Measurements from ENCODE around the gene PARD3B. TPM values are rescaled to one million over a fixed set of nuclear protein-coding genes. Genes with fewer than 3 reads are reported as not detected.

PARD3B gene
- total and polyA plus RNA-seq, 2 experiments from 2014 or later, result 3.5 to 4.4 TPM

DNA sequence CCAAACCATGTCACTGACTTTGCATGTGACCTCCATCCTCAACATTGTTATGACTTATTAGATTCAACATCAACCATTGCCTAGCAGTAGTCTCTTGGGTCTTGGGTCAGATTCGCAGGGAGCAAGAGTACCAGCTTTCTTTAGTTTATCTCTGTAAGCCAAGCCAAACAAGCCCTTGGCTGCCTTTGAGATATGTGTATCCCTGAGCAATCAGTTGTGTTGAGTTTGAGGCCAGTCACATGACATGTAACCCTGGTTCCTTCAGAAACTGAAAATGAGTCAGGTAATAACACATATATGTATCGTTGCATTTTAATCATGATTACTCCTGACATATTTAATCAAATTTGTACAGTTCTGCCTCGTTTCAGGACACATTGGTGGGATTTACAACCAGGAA is 173.3 kb downstream of the PARD3B start:
- Mint-ChIP-seq H3K4me1 (no peaks in the 10 kb centered on the region), H3K27ac (no peak overlapping the region), H3K4me3 (no peak overlapping the region), H3K36me3 (ENCODE audit: low read depth) (no peaks in the 10 kb centered on the region), H3K9me3 (no peaks in the 10 kb centered on the region), H3K27me3 (ENCODE audit: insufficient read depth, low read depth, poor library complexity) (peaks cover 1% of the 10 kb centered on the region)
- no peaks in the 10 kb centered on the region for H3K27me3 ChIP-seq (ENCODE audit: insufficient read depth)
- H3K79me2 ChIP-seq (replicated peaks; ENCODE audit: insufficient read depth), result no peaks in the 10 kb centered on the region
- no peak overlapping the region for H3K4me2 ChIP-seq
- H4K20me1 ChIP-seq (replicated peaks; ENCODE audit: insufficient read depth), result no peaks in the 10 kb centered on the region
- no peaks in the 10 kb centered on the region for H3K4me1 ChIP-seq (ENCODE audit: insufficient read depth)
- no peak overlapping the region for H3K27ac ChIP-seq (ENCODE audit: low read depth)
- TF ChIP-seq, protein P1, sequence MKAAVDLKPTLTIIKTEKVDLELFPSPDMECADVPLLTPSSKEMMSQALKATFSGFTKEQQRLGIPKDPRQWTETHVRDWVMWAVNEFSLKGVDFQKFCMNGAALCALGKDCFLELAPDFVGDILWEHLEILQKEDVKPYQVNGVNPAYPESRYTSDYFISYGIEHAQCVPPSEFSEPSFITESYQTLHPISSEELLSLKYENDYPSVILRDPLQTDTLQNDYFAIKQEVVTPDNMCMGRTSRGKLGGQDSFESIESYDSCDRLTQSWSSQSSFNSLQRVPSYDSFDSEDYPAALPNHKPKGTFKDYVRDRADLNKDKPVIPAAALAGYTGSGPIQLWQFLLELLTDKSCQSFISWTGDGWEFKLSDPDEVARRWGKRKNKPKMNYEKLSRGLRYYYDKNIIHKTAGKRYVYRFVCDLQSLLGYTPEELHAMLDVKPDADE (IDR thresholded peaks at IDR 0.05), result no peak
- no peak for TF ChIP-seq ZNF331 (CRISPR knock-in tag; IDR thresholded peaks at IDR 0.05; ENCODE audit: low read depth)
- no peak for TF ChIP-seq JUNB (IDR thresholded peaks at IDR 0.05; ENCODE audit: unreplicated experiment)
- no peak for TF ChIP-seq ZNF114 (CRISPR knock-in tag; IDR thresholded peaks at IDR 0.05)
- no peak for TF ChIP-seq NANOG (IDR thresholded peaks at IDR 0.05; ENCODE audit: borderline replicate concordance)
- TF ChIP-seq, protein P2, sequence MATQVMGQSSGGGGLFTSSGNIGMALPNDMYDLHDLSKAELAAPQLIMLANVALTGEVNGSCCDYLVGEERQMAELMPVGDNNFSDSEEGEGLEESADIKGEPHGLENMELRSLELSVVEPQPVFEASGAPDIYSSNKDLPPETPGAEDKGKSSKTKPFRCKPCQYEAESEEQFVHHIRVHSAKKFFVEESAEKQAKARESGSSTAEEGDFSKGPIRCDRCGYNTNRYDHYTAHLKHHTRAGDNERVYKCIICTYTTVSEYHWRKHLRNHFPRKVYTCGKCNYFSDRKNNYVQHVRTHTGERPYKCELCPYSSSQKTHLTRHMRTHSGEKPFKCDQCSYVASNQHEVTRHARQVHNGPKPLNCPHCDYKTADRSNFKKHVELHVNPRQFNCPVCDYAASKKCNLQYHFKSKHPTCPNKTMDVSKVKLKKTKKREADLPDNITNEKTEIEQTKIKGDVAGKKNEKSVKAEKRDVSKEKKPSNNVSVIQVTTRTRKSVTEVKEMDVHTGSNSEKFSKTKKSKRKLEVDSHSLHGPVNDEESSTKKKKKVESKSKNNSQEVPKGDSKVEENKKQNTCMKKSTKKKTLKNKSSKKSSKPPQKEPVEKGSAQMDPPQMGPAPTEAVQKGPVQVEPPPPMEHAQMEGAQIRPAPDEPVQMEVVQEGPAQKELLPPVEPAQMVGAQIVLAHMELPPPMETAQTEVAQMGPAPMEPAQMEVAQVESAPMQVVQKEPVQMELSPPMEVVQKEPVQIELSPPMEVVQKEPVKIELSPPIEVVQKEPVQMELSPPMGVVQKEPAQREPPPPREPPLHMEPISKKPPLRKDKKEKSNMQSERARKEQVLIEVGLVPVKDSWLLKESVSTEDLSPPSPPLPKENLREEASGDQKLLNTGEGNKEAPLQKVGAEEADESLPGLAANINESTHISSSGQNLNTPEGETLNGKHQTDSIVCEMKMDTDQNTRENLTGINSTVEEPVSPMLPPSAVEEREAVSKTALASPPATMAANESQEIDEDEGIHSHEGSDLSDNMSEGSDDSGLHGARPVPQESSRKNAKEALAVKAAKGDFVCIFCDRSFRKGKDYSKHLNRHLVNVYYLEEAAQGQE (IDR thresholded peaks at IDR 0.05; ENCODE audit: unreplicated experiment), result no peak
- no peak for TF ChIP-seq STAT1 (IDR thresholded peaks at IDR 0.05; ENCODE audit: unreplicated experiment)
- no peak for TF ChIP-seq CREB1 (CRISPR knock-in tag; IDR thresholded peaks at IDR 0.05; ENCODE audit: low read depth)
- no peaks in the 10 kb centered on the region for H3F3A ChIP-seq (replicated peaks; ENCODE audit: low read depth)
- ATAC-seq, result no peak
- no peaks in the 10 kb centered on the region for H3K36me3 ChIP-seq (ENCODE audit: insufficient read depth)
- H2AFZ ChIP-seq, result no peak overlapping the region
- H3K9me2 ChIP-seq (ENCODE audit: insufficient read depth), result no peaks in the 10 kb centered on the region; the same call in 1 of the 2 replicates
- no peak for DNase-seq (ENCODE audit: low spot score)
- H3K4me3 ChIP-seq, result no peak overlapping the region

DNA sequence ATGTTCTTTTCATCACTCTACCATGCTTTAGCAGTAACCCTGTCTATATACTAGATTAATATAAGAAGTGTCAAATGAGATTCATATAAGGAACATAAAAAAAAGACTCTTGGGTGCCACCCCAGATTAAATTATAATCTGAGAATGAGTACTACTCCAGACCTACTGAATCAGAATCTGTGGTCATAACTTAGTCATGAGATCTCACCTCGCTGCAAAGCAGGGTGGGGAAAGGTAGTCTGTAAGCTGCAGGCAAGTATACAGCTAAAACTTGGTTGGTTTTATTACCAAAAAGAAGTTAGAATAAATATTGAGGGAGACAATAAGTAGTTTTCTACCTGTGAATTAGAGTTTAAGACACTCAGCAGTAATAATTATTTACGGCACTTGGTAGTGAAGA is 175.6 kb downstream of the PARD3B start:
- H3K27me3 ChIP-seq (ENCODE audit: insufficient read depth), result no peaks in the 10 kb centered on the region
- H3K9me2 ChIP-seq (ENCODE audit: insufficient read depth), result no peaks in the 10 kb centered on the region; the same call in 1 of the 2 replicates
- Mint-ChIP-seq H3K9me3 (no peaks in the 10 kb centered on the region), H3K27ac (0 out of 2 replicates have a peak overlapping the region, but pooled peaks have one; percentile 58), H3K36me3 (ENCODE audit: low read depth) (no peaks in the 10 kb centered on the region), H3K27me3 (ENCODE audit: insufficient read depth, low read depth, poor library complexity) (peaks cover 1% of the 10 kb centered on the region), H3K4me3 (no peak overlapping the region), H3K4me1 (peaks cover 10% of the 10 kb centered on the region)
- no peaks in the 10 kb centered on the region for H3F3A ChIP-seq (replicated peaks; ENCODE audit: low read depth)
- H3K4me1 ChIP-seq (ENCODE audit: insufficient read depth), result peaks cover 17% of the 10 kb centered on the region
- DNase-seq (ENCODE audit: low spot score), result no peak
- no peaks in the 10 kb centered on the region for H4K20me1 ChIP-seq (replicated peaks; ENCODE audit: insufficient read depth)
- H3K27ac ChIP-seq (ENCODE audit: low read depth), result no peak overlapping the region
- ATAC-seq, result no peak
- no peak overlapping the region for H2AFZ ChIP-seq
- no peaks in the 10 kb centered on the region for H3K36me3 ChIP-seq (ENCODE audit: insufficient read depth)
- H3K4me2 ChIP-seq, result no peak overlapping the region
- no peak overlapping the region for H3K4me3 ChIP-seq
- no peaks in the 10 kb centered on the region for H3K79me2 ChIP-seq (replicated peaks; ENCODE audit: insufficient read depth)
- no peak for TF ChIP-seq NANOG (IDR thresholded peaks at IDR 0.05; ENCODE audit: borderline replicate concordance)
- TF ChIP-seq, protein P3, sequence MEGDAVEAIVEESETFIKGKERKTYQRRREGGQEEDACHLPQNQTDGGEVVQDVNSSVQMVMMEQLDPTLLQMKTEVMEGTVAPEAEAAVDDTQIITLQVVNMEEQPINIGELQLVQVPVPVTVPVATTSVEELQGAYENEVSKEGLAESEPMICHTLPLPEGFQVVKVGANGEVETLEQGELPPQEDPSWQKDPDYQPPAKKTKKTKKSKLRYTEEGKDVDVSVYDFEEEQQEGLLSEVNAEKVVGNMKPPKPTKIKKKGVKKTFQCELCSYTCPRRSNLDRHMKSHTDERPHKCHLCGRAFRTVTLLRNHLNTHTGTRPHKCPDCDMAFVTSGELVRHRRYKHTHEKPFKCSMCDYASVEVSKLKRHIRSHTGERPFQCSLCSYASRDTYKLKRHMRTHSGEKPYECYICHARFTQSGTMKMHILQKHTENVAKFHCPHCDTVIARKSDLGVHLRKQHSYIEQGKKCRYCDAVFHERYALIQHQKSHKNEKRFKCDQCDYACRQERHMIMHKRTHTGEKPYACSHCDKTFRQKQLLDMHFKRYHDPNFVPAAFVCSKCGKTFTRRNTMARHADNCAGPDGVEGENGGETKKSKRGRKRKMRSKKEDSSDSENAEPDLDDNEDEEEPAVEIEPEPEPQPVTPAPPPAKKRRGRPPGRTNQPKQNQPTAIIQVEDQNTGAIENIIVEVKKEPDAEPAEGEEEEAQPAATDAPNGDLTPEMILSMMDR (conservative IDR thresholded peaks at IDR 0.05; ENCODE audit: low read depth in 2 of 2), result no peak
- TF ChIP-seq, protein P4, sequence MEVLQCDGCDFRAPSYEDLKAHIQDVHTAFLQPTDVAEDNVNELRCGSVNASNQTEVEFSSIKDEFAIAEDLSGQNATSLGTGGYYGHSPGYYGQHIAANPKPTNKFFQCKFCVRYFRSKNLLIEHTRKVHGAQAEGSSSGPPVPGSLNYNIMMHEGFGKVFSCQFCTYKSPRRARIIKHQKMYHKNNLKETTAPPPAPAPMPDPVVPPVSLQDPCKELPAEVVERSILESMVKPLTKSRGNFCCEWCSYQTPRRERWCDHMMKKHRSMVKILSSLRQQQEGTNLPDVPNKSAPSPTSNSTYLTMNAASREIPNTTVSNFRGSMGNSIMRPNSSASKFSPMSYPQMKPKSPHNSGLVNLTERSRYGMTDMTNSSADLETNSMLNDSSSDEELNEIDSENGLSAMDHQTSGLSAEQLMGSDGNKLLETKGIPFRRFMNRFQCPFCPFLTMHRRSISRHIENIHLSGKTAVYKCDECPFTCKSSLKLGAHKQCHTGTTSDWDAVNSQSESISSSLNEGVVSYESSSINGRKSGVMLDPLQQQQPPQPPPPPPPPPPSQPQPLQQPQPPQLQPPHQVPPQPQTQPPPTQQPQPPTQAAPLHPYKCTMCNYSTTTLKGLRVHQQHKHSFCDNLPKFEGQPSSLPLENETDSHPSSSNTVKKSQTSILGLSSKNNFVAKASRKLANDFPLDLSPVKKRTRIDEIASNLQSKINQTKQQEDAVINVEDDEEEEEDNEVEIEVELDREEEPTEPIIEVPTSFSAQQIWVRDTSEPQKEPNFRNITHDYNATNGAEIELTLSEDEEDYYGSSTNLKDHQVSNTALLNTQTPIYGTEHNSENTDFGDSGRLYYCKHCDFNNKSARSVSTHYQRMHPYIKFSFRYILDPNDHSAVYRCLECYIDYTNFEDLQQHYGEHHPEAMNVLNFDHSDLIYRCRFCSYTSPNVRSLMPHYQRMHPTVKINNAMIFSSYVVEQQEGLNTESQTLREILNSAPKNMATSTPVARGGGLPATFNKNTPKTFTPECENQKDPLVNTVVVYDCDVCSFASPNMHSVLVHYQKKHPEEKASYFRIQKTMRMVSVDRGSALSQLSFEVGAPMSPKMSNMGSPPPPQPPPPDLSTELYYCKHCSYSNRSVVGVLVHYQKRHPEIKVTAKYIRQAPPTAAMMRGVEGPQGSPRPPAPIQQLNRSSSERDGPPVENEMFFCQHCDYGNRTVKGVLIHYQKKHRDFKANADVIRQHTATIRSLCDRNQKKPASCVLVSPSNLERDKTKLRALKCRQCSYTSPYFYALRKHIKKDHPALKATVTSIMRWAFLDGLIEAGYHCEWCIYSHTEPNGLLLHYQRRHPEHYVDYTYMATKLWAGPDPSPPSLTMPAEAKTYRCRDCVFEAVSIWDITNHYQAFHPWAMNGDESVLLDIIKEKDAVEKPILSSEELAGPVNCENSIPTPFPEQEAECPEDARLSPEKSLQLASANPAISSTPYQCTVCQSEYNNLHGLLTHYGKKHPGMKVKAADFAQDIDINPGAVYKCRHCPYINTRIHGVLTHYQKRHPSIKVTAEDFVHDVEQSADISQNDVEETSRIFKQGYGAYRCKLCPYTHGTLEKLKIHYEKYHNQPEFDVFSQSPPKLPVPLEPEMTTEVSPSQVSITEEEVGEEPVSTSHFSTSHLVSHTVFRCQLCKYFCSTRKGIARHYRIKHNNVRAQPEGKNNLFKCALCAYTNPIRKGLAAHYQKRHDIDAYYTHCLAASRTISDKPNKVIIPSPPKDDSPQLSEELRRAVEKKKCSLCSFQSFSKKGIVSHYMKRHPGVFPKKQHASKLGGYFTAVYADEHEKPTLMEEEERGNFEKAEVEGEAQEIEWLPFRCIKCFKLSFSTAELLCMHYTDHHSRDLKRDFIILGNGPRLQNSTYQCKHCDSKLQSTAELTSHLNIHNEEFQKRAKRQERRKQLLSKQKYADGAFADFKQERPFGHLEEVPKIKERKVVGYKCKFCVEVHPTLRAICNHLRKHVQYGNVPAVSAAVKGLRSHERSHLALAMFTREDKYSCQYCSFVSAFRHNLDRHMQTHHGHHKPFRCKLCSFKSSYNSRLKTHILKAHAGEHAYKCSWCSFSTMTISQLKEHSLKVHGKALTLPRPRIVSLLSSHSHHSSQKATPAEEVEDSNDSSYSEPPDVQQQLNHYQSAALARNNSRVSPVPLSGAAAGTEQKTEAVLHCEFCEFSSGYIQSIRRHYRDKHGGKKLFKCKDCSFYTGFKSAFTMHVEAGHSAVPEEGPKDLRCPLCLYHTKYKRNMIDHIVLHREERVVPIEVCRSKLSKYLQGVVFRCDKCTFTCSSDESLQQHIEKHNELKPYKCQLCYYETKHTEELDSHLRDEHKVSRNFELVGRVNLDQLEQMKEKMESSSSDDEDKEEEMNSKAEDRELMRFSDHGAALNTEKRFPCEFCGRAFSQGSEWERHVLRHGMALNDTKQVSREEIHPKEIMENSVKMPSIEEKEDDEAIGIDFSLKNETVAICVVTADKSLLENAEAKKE (CRISPR knock-in tag; IDR thresholded peaks at IDR 0.05), result no peak
- TF ChIP-seq ZNF331 (CRISPR knock-in tag; IDR thresholded peaks at IDR 0.05; ENCODE audit: low read depth), result no peak
